Endothelial cell of umbilical vein (primary cell): ENCODE data around the gene CDH23.

Experiments
- POLR2A ChIP-seq: IDR thresholded peaks from 2 replicates; pipeline ENCODE4 v1.6.1; 2012; ENCODE audit warnings: low read depth, mild to moderate bottlenecking, control low read depth, low read length
- TF ChIP-seq, protein P1 (sequence below): IDR thresholded peaks from 2 replicates; pipeline ENCODE4 v1.6.1; 2011; ENCODE audit not compliant: insufficient read depth, insufficient read length

DNA sequence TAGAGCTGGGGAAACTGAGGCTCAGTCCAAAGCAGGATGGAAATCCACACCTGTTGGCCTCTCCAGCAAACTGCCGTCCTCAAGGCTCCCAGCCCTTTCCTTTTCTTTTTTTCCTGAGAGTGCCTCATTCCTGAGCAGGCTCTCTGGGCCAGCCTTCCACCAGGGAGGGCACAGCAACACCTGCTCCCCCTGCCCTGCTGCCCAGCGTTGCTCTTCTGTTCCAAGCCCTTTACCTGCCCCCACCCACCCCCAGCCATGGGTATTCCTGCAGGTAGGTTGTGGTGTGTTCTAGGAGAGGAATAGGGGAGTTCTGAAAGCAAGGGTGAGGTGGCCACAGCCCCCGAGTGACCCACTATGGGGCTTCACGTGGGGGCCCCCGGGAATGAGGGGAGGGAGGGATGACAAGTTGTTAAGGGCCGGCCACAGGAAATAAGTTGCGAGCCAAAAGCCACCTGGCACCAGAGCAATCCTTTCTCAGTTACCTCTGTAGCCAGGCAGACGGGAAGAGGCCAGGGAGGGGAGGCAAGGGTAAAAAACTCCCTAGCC lies 357.3 kb downstream of the CDH23 start:
- TF ChIP-seq, protein P1, sequence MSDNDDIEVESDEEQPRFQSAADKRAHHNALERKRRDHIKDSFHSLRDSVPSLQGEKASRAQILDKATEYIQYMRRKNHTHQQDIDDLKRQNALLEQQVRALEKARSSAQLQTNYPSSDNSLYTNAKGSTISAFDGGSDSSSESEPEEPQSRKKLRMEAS = no peak
- no peak for TF ChIP-seq POLR2A
